Mucosa of stomach (tissue), 1 donor: ENCODE measurements around the gene ABCC9.
"Not testable (repeated sequence)": the region's sequence is repeated elsewhere in the genome, so short reads cannot be mapped to it uniquely, and the experiment has no call there.

Source experiments
- H3K27me3 ChIP-seq: one replicate; pipeline ENCODE4 v1.7.0; 2013; ENCODE audit warnings: mild to moderate bottlenecking, low read length; ENCODE audit not compliant: control insufficient read depth, insufficient read depth
- H3K36me3 ChIP-seq: one replicate; pipeline ENCODE4 v1.7.0; 2013; ENCODE audit warnings: low read length; ENCODE audit not compliant: control insufficient read depth, insufficient read depth
- H3K4me1 ChIP-seq: one replicate; pipeline ENCODE4 v1.7.0; 2013; ENCODE audit warnings: mild to moderate bottlenecking, low read length; ENCODE audit not compliant: control insufficient read depth, insufficient read depth
- H3K4me3 ChIP-seq: one replicate; pipeline ENCODE4 v1.7.0; 2013; ENCODE audit warnings: low read length
- H3K9ac ChIP-seq: one replicate; pipeline ENCODE4 v1.7.0; 2013; ENCODE audit warnings: mild to moderate bottlenecking, low read length, moderate library complexity
- H3K9me3 ChIP-seq: one replicate; pipeline ENCODE4 v1.7.0; 2013; ENCODE audit warnings: mild to moderate bottlenecking, low read length, moderate library complexity; ENCODE audit not compliant: control insufficient read depth
- donor health status: Pancreatic carcinoma.

The ABCC9 gene

GRCh38 chr12:21962821-21963220 is 21.6 kb upstream of the ABCC9 start:
- Histone ChIP-seq H3K4me3 (no peak overlapping the region), H3K27me3 (no peaks in the 10 kb centered on the region), H3K4me1 (no peaks in the 10 kb centered on the region), H3K9ac (no peak overlapping the region), H3K36me3 (no peaks in the 10 kb centered on the region), H3K9me3 (no peaks in the 10 kb centered on the region)

DNA sequence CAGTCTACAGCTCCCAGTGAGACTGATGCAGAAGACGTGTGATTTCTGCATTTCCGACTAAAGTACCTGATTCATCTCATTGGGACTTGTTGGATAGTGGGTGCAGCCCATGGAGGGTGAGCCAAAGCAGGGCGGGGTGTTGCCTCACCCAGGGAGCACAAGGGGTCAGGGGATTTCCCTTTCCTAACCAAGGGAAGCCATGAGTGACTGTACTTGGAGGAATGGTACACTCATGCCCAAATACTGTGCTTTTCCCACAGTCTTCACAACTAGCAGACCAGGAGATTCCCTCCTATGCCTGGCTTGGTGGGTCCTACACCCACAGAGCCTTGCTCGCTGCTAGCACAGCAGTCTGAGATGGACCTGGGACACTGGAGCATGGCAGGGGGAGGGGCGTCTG is 21.0 kb upstream of the ABCC9 start:
- H3K36me3 ChIP-seq, result no peaks in the 10 kb centered on the region
- no peaks in the 10 kb centered on the region for H3K4me1 ChIP-seq
- H3K9ac ChIP-seq, result no peak overlapping the region
- no peak overlapping the region for H3K4me3 ChIP-seq
- no peaks in the 10 kb centered on the region for H3K27me3 ChIP-seq
- no peaks in the 10 kb centered on the region for H3K9me3 ChIP-seq

DNA sequence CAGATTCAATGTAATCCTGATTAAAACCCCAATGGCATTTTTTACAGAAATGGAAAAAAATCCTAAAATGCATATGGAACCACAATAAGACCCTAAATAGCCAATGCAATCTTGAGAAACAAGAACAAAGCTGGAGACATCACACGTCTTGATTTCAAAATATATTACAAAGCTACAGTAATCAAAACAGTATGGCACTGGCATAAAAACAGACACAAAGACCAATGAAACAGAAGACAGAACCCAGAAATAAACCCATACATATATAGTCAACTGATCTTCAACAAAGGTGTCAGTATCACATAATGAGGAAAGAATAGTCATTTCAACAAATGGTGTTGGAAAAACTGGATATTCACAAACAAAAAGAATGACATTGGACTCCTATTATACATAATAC is 9.4 kb upstream of the ABCC9 start:
- H3K27me3 ChIP-seq, result no peaks in the 10 kb centered on the region
- H3K9ac ChIP-seq, result no peak overlapping the region
- no peaks in the 10 kb centered on the region for H3K4me1 ChIP-seq
- H3K36me3 ChIP-seq, result no peaks in the 10 kb centered on the region
- no peak overlapping the region for H3K4me3 ChIP-seq
- H3K9me3 ChIP-seq, result no peaks in the 10 kb centered on the region

- no peaks in the 10 kb centered on the region for H3K27me3 ChIP-seq
- H3K4me3 ChIP-seq, result no peak overlapping the region
- H3K4me1 ChIP-seq, result no peaks in the 10 kb centered on the region
- H3K9me3 ChIP-seq, result no peaks in the 10 kb centered on the region
- no peak overlapping the region for H3K9ac ChIP-seq
- H3K36me3 ChIP-seq, result no peaks in the 10 kb centered on the region
Measured at GRCh38 chr12:21949036-21949435, 7.8 kb upstream of the ABCC9 start.

DNA sequence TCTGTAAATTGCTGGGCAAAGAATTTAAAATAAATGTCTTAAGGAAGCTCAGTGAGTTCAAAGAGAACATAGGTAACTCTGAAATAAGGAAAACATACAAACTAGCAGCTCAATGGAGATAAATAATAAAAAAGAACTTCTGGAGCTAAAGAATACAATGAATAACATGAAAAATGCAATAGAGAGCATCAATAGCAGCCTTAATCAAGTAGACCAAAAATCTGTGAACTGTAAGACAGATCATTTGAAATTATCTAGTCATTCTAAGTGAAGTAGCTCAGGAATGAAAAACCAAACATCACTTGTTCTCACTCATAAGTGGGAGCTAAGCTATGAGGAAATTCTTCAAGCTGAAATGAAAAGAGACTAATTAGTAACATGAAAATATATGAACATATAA is 5.8 kb upstream of the ABCC9 start:
- Histone ChIP-seq H3K4me3 (no peak overlapping the region), H3K9ac (no peak overlapping the region), H3K9me3 (no peaks in the 10 kb centered on the region), H3K27me3 (peaks cover 6% of the 10 kb centered on the region), H3K4me1 (no peaks in the 10 kb centered on the region), H3K36me3 (no peaks in the 10 kb centered on the region)

- Histone ChIP-seq H3K36me3 (no peaks in the 10 kb centered on the region), H3K4me3 (no peak overlapping the region), H3K4me1 (no peaks in the 10 kb centered on the region), H3K27me3 (peaks cover 24% of the 10 kb centered on the region), H3K9me3 (no peaks in the 10 kb centered on the region), H3K9ac (no peak overlapping the region)
Measured at GRCh38 chr12:21945002-21945401, 3.8 kb upstream of the ABCC9 start.

GRCh38 chr12:21942377-21942703 is 1.1 kb upstream of the ABCC9 start:
- no peak overlapping the region for H3K4me3 ChIP-seq
- H3K9me3 ChIP-seq, result no peaks in the 10 kb centered on the region
- peaks cover 28% of the 10 kb centered on the region for H3K27me3 ChIP-seq
- no peak overlapping the region for H3K9ac ChIP-seq
- H3K4me1 ChIP-seq, result no peaks in the 10 kb centered on the region
- no peaks in the 10 kb centered on the region for H3K36me3 ChIP-seq

DNA sequence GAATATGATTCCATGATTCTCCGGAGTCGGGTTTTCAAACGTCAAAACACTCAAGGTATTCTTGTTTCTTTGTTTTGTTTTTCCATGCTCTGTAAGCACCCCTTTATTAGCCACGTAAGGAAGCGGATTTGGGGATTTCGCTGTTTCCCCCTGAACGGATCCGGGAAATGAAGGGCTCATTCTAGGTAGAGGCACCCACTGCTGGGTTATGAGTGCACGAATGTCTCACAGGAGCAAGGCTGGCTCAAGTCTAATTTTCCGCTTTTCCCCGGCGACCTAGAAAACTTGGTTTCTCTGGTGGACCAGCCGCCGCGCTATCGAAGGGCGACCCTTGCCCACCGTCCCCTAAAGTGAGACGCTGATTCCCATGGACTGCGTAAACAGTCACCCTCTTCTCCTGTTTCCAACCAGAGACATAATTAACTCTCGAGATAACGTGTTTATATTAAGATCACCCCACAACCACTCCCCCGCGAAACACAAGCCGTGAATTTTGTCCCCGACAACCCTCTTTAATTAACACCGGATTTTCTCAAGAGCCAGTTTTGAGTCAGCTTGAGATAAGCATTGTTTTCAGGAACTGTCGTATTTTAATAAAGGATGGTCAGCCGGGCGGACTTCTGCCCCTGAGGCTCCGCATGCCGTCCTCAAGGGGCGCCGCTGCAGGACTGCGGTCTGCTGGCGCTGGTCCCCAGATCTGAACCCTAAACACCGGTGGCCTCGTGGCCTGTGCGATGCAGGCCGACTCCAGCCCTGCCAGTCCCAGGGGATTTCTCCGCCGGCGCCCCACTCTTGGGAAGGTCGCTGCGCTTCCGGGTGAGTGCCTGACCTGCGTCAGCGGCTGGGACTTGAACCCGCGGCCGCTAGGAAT is 515 bp upstream of the ABCC9 start:
- Histone ChIP-seq H3K27me3 (peaks cover 28% of the 10 kb centered on the region), H3K36me3 (no peaks in the 10 kb centered on the region), H3K4me1 (no peaks in the 10 kb centered on the region), H3K4me3 (no peak overlapping the region), H3K9me3 (no peaks in the 10 kb centered on the region), H3K9ac (peak overlapping the region; percentile 24)

GRCh38 chr12:21939435-21939834 is 1.8 kb downstream of the ABCC9 start:
- no peaks in the 10 kb centered on the region for H3K36me3 ChIP-seq
- peaks cover 28% of the 10 kb centered on the region for H3K27me3 ChIP-seq
- no peak overlapping the region for H3K4me3 ChIP-seq
- no peak overlapping the region for H3K9ac ChIP-seq
- H3K9me3 ChIP-seq, result no peaks in the 10 kb centered on the region
- no peaks in the 10 kb centered on the region for H3K4me1 ChIP-seq

DNA sequence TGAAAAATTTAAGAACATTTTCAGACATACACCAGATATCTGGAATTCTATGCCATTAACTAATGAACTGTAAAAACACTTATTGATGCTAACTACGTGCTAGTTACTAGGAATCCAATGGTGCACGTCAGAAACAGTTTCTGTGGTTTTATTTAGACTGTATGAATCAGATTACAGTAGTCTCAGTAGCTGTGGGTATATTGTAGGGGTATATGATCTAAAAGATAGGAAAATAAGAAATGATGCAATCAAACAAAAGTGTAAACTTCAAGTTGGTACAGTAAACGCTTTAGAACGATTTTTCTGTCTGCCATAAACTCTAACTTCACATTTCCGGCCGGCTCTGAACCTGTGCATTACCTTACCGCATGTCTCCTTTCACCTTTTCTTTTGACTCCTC is 2.3 kb downstream of the ABCC9 start:
- peaks cover 28% of the 10 kb centered on the region for H3K27me3 ChIP-seq
- H3K36me3 ChIP-seq, result no peaks in the 10 kb centered on the region
- no peaks in the 10 kb centered on the region for H3K9me3 ChIP-seq
- no peak overlapping the region for H3K9ac ChIP-seq
- H3K4me1 ChIP-seq, result no peaks in the 10 kb centered on the region
- H3K4me3 ChIP-seq, result no peak overlapping the region

GRCh38 chr12:21934173-21934572 is 7.1 kb downstream of the ABCC9 start:
- no peaks in the 10 kb centered on the region for H3K4me1 ChIP-seq
- no peaks in the 10 kb centered on the region for H3K9me3 ChIP-seq
- no peak overlapping the region for H3K9ac ChIP-seq
- H3K36me3 ChIP-seq, result no peaks in the 10 kb centered on the region
- H3K27me3 ChIP-seq, result no peaks in the 10 kb centered on the region
- H3K4me3 ChIP-seq, result no peak overlapping the region

- H3K9me3 ChIP-seq, result no peaks in the 10 kb centered on the region
- H3K4me1 ChIP-seq, result no peaks in the 10 kb centered on the region
- H3K9ac ChIP-seq, result no peak overlapping the region
- H3K27me3 ChIP-seq, result no peaks in the 10 kb centered on the region
- no peaks in the 10 kb centered on the region for H3K36me3 ChIP-seq
- no peak overlapping the region for H3K4me3 ChIP-seq
Measured at GRCh38 chr12:21933656-21934055, 7.6 kb downstream of the ABCC9 start.

DNA sequence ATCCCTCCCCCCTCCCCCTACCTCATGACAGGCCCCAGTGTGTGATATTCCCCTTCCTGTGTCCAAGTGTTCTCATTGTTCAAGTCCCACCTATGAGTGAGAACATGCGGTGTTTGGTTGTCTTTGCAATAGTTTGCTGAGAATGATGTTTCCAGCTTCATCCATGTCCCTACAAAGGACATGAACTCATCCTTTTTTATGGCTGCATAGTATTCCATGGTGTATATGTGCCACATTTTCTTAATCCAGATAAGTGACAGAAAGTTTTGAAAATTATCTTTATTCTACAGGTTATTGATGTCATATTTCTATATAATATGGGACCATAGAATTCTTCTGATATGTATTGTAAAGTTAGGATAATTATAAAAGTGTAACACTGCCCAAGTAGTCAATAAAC is 11.3 kb downstream of the ABCC9 start:
- H3K4me3 ChIP-seq, H3K27me3 ChIP-seq, H3K9me3 ChIP-seq, H3K36me3 ChIP-seq, H3K4me1 ChIP-seq, H3K9ac ChIP-seq: not testable (repeated sequence)
